Astrocyte (in vitro differentiated cells and primary cell): ENCODE measurements around the gene SNAP47.

ENCODE experiments used
- CTCF ChIP-seq: IDR thresholded peaks from 2 replicates; pipeline ENCODE4 v1.5.1; 2011; ENCODE audit warnings: low read depth, mild to moderate bottlenecking, inconsistent platforms, low read length, moderate library complexity; ENCODE audit not compliant: insufficient read depth
- EZH2 ChIP-seq: IDR thresholded peaks from 2 replicates; pipeline ENCODE4 v1.6.1; 2012; ENCODE audit warnings: mild to moderate bottlenecking, low read length, inconsistent platforms; ENCODE audit not compliant: insufficient read depth

- TF ChIP-seq CTCF (no peak), EZH2 (no peak)
Measured at GRCh38 chr1:227734856-227735538, at the start of gene SNAP47, which contains the start of gene JMJD4.
